Naive thymus-derived CD4-positive, alpha-beta T cell (primary cell): ENCODE results near the gene SMARCC1. TPM values are rescaled to one million over a fixed set of nuclear protein-coding genes. Genes with fewer than 3 reads are reported as not detected.

Experiments used
- ATAC-seq: fragments of 150-1000 bp; cut with Tn5 transposase; 2 replicates; pipeline ENCODE4 v1.10.0; 2021; ENCODE audit warnings: mild to moderate bottlenecking, moderate library complexity
- CTCF ChIA-PET: fragments of 350-600 bp; sonication (Branson Sonifier 250); formaldehyde crosslinking; loops from one replicate; lab custom pipeline; 2021; ENCODE audit warnings: antibody characterized with exemption; lab: Charles Lee
- POLR2A ChIA-PET: fragments of 350-600 bp; sonication (Branson Sonifier 250); formaldehyde crosslinking; loops from one replicate; lab custom pipeline; 2021; ENCODE audit warnings: antibody characterized with exemption, inconsistent platforms; lab: Charles Lee
- DNase-seq, 9 donors: peaks; one replicate each; pipeline versions ENCODE4 v3.0.0 to v3.0.0-alpha.2; 2020 to 2022; ENCODE audit warnings: mixed read lengths in 1 of 9
- H3K27ac ChIP-seq: one replicate; pipeline ENCODE4 v1.7.0; 2013; ENCODE audit warnings: mild to moderate bottlenecking, low read depth, low read length, moderate library complexity
- H3K27me3 ChIP-seq, 2 donors: one replicate each; pipeline ENCODE4 v1.7.0; 2013; ENCODE audit warnings: low read length in 2 of 2, mild to moderate bottlenecking in 2 of 2, moderate library complexity in 2 of 2; ENCODE audit not compliant: control insufficient read depth in 2 of 2, insufficient read depth in 2 of 2
- H3K36me3 ChIP-seq, 3 experiments: 1 replicate in 2 of 3; 2 replicates in 1 of 3; pipeline ENCODE4 v1.7.0; 2013; ENCODE audit warnings: low read length in 3 of 3, mild to moderate bottlenecking in 3 of 3, moderate library complexity in 1 of 3; ENCODE audit not compliant: insufficient read depth in 3 of 3, control insufficient read depth in 2 of 3
- H3K4me1 ChIP-seq, 2 donors: one replicate each; pipeline ENCODE4 v1.7.0; 2013; ENCODE audit warnings: low read length in 2 of 2, mild to moderate bottlenecking in 2 of 2, moderate library complexity in 1 of 2; ENCODE audit not compliant: control insufficient read depth in 2 of 2, insufficient read depth in 2 of 2
- H3K4me3 ChIP-seq: 2 replicates; pipeline ENCODE4 v1.7.0; 2013; ENCODE audit warnings: mild to moderate bottlenecking, low read length
- H3K9me3 ChIP-seq, 3 experiments: 1 replicate in 2 of 3; 2 replicates in 1 of 3; pipeline ENCODE4 v1.7.0; 2013; ENCODE audit warnings: low read length in 3 of 3; ENCODE audit not compliant: control insufficient read depth in 2 of 3
- H3K27ac Mint-ChIP-seq, 9 donors: one replicate each; pipeline ENCODE4 v1.8.0; 2020 to 2022; ENCODE audit warnings: mixed read lengths in 9 of 9, mild to moderate bottlenecking in 8 of 9, moderate library complexity in 5 of 9, inconsistent platforms in 2 of 9
- H3K27me3 Mint-ChIP-seq, 5 donors: one replicate each; pipeline ENCODE4 v1.8.0; 2021 to 2022; ENCODE audit warnings: mixed read lengths in 5 of 5, mild to moderate bottlenecking in 1 of 5
- H3K36me3 Mint-ChIP-seq, 5 donors: one replicate each; pipeline ENCODE4 v1.8.0; 2020 to 2022; ENCODE audit warnings: mixed read lengths in 5 of 5, mild to moderate bottlenecking in 3 of 5, inconsistent platforms in 1 of 5
- H3K4me1 Mint-ChIP-seq, 7 donors: one replicate each; pipeline ENCODE4 v1.8.0; 2020 to 2022; ENCODE audit warnings: mixed read lengths in 7 of 7, mild to moderate bottlenecking in 3 of 7, inconsistent platforms in 1 of 7
- H3K4me3 Mint-ChIP-seq, 10 donors: one replicate each; pipeline ENCODE4 v1.8.0; 2020 to 2022; ENCODE audit warnings: mild to moderate bottlenecking in 10 of 10, mixed read lengths in 10 of 10, moderate library complexity in 6 of 10, inconsistent platforms in 2 of 10
- H3K9me3 Mint-ChIP-seq, 11 donors: one replicate each; pipeline ENCODE4 v1.8.0; 2020 to 2022; ENCODE audit warnings: mixed read lengths in 11 of 11, mild to moderate bottlenecking in 4 of 11, inconsistent platforms in 1 of 11, moderate library complexity in 1 of 11
- intact Hi-C, 2 donors: fragments of 100-400 bp; cut with micrococcal nuclease; formaldehyde crosslinking; loops; one replicate each; pipeline ENCODE4 v1.15.1; 2023
- polyA plus RNA-seq, 2 donors: library from polyadenylated mRNA; unstranded; fragments of 300-500 nt; fragmentation: Illumina TruSeq; gene quantifications; one replicate each; pipeline ENCODE4 v1.2.3, GENCODE V29; 2021
- total RNA-seq, 6 experiments: library from RNA in 5 of 6; stranded (reverse) in 5 of 6; gene quantifications; 1 replicate in 5 of 6; 2 replicates in 1 of 6; pipeline ENCODE4 v1.2.3 and lab custom pipeline; 2021 to 2026

SMARCC1 gene
- total and polyA plus RNA-seq, 7 experiments from 2014 or later, result 54.0 to 125 (median 98.6) TPM

DNA sequence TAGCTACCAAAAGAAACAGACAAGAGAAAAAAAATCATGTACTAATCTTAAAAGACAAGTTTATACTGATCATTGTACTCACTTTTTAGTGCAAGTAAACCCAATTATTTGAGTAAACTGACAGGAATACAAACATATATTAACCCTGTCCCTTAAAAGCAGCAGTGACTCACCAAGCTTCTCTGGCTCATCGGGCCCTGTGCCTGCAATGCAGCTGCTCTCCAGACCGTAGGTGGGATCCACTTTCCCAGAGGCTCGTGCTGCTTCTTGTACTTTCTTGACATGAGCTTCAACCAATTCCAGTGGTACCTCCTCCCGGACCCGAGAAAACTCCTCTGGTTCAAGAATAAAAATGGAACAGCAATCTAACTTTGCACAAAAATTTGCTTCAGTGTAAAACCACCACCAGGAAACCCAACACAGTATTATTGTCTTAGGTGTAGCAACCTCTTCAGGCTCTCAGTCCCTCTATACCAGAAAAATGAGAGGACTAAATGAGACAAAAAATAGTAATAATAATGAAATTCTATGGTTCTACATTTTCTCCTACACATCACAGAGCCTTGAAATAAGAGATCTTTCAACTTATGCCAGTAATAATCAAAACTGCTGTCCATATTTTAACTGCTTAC, 120.5 kb downstream of the SMARCC1 start:
- no peak overlapping the region for H3K4me3 Mint-ChIP-seq
- Histone ChIP-seq H3K36me3 (peaks cover 0 to 45% (median 4%) of the 10 kb centered on the region in 3 experiments), H3K4me1 (no peaks in the 10 kb centered on the region), H3K4me3 (no peak overlapping the region), H3K27ac (no peak overlapping the region), H3K9me3 (no peaks in the 10 kb centered on the region), H3K27me3 (no peaks in the 10 kb centered on the region)
- POLR2A ChIA-PET, result interaction anchor here (0.6 kb wide), 1 partner anchor 497 kb away, joined by 3 read pairs; no protein-coding TSS in a partner anchor
- H3K36me3 Mint-ChIP-seq, result peaks cover 17 to 63% (median 35%) of the 10 kb centered on the region in 5 donors
- peaks cover 0 to 8% (median 4%) of the 10 kb centered on the region in 7 donors for H3K4me1 Mint-ChIP-seq
- no peak for DNase-seq
- H3K27ac Mint-ChIP-seq, result peak overlapping the region in 1 of 9 donors; percentile 46
- ATAC-seq, result no peak
- H3K27me3 Mint-ChIP-seq, result no peaks in the 10 kb centered on the region
- H3K9me3 Mint-ChIP-seq, result peaks cover 0 to 10% (median 0%) of the 10 kb centered on the region in 11 donors
- CTCF ChIA-PET, result no interaction called here
- intact Hi-C loops, result no loop called here

DNA sequence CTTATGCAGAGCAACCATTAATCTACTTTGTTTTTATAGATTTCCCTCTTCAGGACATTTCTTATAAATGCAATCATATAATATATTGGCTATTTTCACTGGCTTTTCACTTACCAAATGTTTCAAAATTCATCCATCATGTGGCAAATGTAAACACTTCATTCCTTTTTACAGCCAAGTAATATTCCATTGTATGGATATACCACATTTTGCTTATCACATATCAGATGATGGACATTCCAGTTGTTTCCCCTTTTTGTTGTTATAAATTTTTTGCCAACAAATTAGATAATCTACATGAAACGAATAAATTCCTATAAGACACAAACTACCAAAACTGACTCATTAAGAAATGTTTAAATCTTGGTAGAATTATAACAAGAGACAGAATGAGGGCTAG, 123.2 kb downstream of the SMARCC1 start:
- Mint-ChIP-seq H3K27me3 (no peaks in the 10 kb centered on the region), H3K4me3 (no peak overlapping the region), H3K36me3 (peaks cover 17 to 70% (median 42%) of the 10 kb centered on the region in 5 donors), H3K27ac (no peak overlapping the region), H3K9me3 (peaks cover 0 to 10% (median 0%) of the 10 kb centered on the region in 11 donors), H3K4me1 (peaks cover 0 to 6% (median 4%) of the 10 kb centered on the region in 7 donors)
- no peak overlapping the region for H3K4me3 ChIP-seq
- no peaks in the 10 kb centered on the region for H3K9me3 ChIP-seq
- H3K27ac ChIP-seq, result no peak overlapping the region
- no peak for ATAC-seq
- H3K27me3 ChIP-seq, result no peaks in the 10 kb centered on the region
- H3K36me3 ChIP-seq, result peaks cover 0 to 51% (median 4%) of the 10 kb centered on the region in 3 experiments
- no peak for DNase-seq
- intact Hi-C loops, result no loop called here
- no peaks in the 10 kb centered on the region for H3K4me1 ChIP-seq
- ChIA-PET CTCF (no interaction called here), POLR2A (no interaction called here)

- Histone ChIP-seq H3K9me3 (no peaks in the 10 kb centered on the region), H3K4me3 (no peak overlapping the region), H3K27me3 (no peaks in the 10 kb centered on the region), H3K36me3 (peaks cover 0 to 43% (median 0%) of the 10 kb centered on the region in 3 experiments), H3K4me1 (no peaks in the 10 kb centered on the region), H3K27ac (no peak overlapping the region)
- Mint-ChIP-seq H3K4me1 (peaks cover 0 to 4% (median 3%) of the 10 kb centered on the region in 7 donors), H3K9me3 (no peaks in the 10 kb centered on the region), H3K27me3 (no peaks in the 10 kb centered on the region), H3K27ac (no peak overlapping the region), H3K36me3 (peaks cover 0 to 39% (median 20%) of the 10 kb centered on the region in 5 donors), H3K4me3 (no peak overlapping the region)
- DNase-seq, result no peak
- CTCF ChIA-PET, result interaction anchor here (0.7 kb wide), 1 partner anchor 1736 kb away, joined by 3 read pairs; no protein-coding TSS in a partner anchor
- POLR2A ChIA-PET, result interaction anchor here (0.5 kb wide), 1 partner anchor 122 kb away, joined by 6 read pairs; no protein-coding TSS in a partner anchor
- intact Hi-C loops, result loop anchor here in 1 of 2 donors (5.0 kb wide), 1 partner anchor 35 kb away; no protein-coding TSS in a partner anchor
- no peak for ATAC-seq
Observed at GRCh38 chr3:47652142-47652541, 129.6 kb downstream of the SMARCC1 start.

GRCh38 chr3:47650294-47650693, 131.4 kb downstream of the SMARCC1 start:
- Histone ChIP-seq H3K36me3 (peaks cover 0 to 48% (median 0%) of the 10 kb centered on the region in 3 experiments), H3K4me3 (no peak overlapping the region), H3K4me1 (no peaks in the 10 kb centered on the region), H3K27me3 (no peaks in the 10 kb centered on the region), H3K27ac (no peak overlapping the region), H3K9me3 (no peaks in the 10 kb centered on the region)
- ChIA-PET POLR2A (no interaction called here), CTCF (no interaction called here)
- Mint-ChIP-seq H3K9me3 (no peaks in the 10 kb centered on the region), H3K27me3 (no peaks in the 10 kb centered on the region), H3K27ac (peak overlapping the region in 1 of 9 donors; percentile 9), H3K4me3 (no peak overlapping the region), H3K36me3 (peaks cover 0 to 36% (median 10%) of the 10 kb centered on the region in 5 donors), H3K4me1 (peaks cover 0 to 8% (median 0%) of the 10 kb centered on the region in 7 donors)
- no peak for DNase-seq
- intact Hi-C loops, result loop anchor here in 1 of 2 donors (5.0 kb wide), 1 partner anchor 37 kb away; no protein-coding TSS in a partner anchor
- no peak for ATAC-seq

GRCh38 chr3:47647550-47647949, 134.1 kb downstream of the SMARCC1 start:
- Histone ChIP-seq H3K36me3 (peaks cover 0 to 44% (median 0%) of the 10 kb centered on the region in 3 experiments), H3K27ac (no peak overlapping the region), H3K4me3 (no peak overlapping the region), H3K9me3 (no peaks in the 10 kb centered on the region), H3K4me1 (no peaks in the 10 kb centered on the region), H3K27me3 (no peaks in the 10 kb centered on the region)
- H3K27ac Mint-ChIP-seq, result peak overlapping the region in 1 of 9 donors; percentile 48
- no peaks in the 10 kb centered on the region for H3K9me3 Mint-ChIP-seq
- H3K36me3 Mint-ChIP-seq, result peaks cover 0 to 32% (median 6%) of the 10 kb centered on the region in 5 donors
- no peak for ATAC-seq
- H3K4me1 Mint-ChIP-seq, result peaks cover 0 to 12% (median 3%) of the 10 kb centered on the region in 7 donors
- CTCF ChIA-PET, result no interaction called here
- no peak for DNase-seq
- POLR2A ChIA-PET, result interaction anchor here (0.7 kb wide), 1 partner anchor 22 kb away, joined by 3 read pairs; no protein-coding TSS in a partner anchor
- intact Hi-C loops, result no loop called here
- no peak overlapping the region for H3K4me3 Mint-ChIP-seq
- no peaks in the 10 kb centered on the region for H3K27me3 Mint-ChIP-seq

GRCh38 chr3:47646362-47646761, 135.3 kb downstream of the SMARCC1 start:
- Histone ChIP-seq H3K4me3 (no peak overlapping the region), H3K9me3 (no peaks in the 10 kb centered on the region), H3K4me1 (no peaks in the 10 kb centered on the region), H3K36me3 (peaks cover 0 to 42% (median 0%) of the 10 kb centered on the region in 3 experiments), H3K27me3 (no peaks in the 10 kb centered on the region), H3K27ac (no peak overlapping the region)
- ATAC-seq, result no peak
- Mint-ChIP-seq H3K4me1 (peaks cover 0 to 12% (median 3%) of the 10 kb centered on the region in 7 donors), H3K9me3 (no peaks in the 10 kb centered on the region), H3K36me3 (peaks cover 0 to 37% (median 12%) of the 10 kb centered on the region in 5 donors), H3K4me3 (no peak overlapping the region), H3K27me3 (no peaks in the 10 kb centered on the region), H3K27ac (peak overlapping the region in 2 of 9 donors; percentile 5 to 17)
- intact Hi-C loops, result no loop called here
- ChIA-PET CTCF (no interaction called here), POLR2A (no interaction called here)
- DNase-seq, result no peak
